T1000 (cell line): Measurements from ENCODE around the gene NLRP3.
A peak's percentile ranks its signal among the peaks of the same experiment; 100 is the strongest.
"Not testable (repeated sequence)": the region's sequence is repeated elsewhere in the genome, so short reads cannot be mapped to it uniquely, and the experiment has no call there.

Source experiments
- DNase-seq: peaks from one replicate; lab custom pipeline; 2025; ENCODE audit warnings: mixed read lengths; lab: John Stamatoyannopoulos, UW

NLRP3 gene

DNA sequence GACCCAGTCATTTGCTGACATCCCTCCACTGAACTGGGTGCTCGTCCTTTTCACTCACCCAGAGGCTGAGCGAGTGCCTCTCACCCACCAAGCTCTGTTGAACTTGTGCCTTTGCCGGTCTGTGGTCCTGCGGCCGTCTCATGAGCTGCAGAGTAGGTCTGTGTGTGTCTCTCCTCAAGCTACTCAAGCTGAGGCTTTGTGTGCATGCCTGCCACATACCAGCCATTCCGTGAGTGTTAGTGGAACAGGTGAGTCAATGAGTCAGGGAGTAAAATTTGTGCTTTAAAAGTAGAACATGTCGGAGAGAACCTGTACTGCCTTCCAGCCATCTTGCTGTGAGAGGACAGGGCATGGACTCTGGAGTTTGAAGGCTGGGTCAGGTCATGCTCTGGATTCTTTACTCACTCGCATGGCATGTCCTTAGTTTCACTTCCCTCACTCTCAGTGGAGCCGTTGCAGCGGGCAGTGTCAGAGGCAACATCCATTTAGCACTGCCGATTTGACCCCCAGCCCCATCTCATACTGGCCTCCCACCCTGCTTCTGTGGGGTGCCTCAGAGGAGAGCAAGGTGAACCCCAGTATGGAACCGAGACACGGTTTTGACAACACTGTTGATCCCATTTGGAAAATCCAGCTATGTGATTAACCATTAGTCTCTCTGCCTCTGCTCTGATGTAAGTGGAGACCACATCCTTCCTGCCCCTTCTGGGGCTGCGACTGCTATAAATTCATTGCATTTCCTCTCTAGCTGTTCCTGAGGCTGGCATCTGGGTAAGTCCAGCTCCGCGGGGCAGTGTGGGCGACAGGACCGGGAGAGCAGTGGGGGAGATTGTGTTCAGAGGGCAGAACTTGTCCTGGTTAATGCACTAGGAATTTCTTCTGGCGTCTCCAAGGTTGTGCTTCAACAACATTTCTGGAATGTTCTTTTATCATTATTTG lies at the start of gene NLRP3:
TSS of gene NLRP3 (plus strand) at position 751 of the 939 bp plus-strand sequence. CDS start 2,628 bp downstream, outside the sequence.
- DNase-seq: peak; percentile 34

DNA sequence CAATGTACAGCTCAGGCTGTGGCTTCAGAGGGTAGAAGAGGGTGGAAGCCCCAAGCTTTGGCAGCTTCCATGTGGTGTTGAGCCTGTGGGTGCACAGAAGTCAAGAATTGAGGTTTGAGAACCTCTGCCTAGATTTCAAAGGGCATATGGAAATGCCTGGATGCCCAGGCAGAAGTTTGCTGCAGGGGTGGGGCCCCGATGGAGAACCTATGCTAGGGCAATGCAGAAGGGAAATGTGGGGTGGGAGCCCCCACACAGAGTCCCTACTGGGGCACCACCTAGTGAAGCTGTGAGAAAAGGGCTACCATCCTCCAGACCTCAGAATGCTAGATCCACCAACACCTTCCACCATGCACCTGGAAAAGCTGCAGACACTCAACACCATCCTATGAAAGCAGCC lies 49.6 kb upstream of the NLRP3 start:
- not testable (repeated sequence) for DNase-seq

DNA sequence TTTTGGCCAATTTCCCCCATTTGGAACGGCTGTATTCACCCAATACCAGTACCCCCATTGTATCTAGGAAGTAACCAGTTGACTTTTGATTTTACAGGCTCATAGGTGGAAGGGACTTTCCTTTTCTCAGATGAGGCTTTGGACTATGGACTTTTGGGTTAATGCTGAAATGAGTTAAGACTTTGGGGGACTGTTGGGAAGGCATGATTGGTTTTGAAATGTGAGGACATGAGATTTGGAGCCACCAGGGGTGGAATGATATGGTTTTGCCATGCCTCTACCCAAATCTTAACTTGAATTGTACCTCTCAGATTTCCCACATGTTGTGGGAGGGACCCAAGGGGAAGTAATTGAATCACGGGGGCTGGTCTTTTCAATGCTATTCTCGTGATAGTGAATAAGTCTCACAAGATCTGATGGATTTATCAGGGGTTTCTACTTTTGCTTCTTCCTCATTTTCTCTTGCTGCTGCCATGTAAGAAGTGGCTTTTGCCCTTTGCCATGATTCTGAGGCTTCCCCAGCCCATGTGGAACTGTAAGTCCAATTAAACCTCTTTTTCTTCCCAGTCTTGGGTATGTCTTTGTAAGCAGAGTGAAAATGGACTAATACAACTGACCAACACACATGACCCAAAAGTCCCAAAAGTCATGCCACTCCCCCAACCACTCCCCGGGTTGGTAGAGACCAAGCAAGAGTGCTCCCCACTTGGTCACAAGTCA lies 48.9 kb upstream of the NLRP3 start:
- DNase-seq: no peak

DNA sequence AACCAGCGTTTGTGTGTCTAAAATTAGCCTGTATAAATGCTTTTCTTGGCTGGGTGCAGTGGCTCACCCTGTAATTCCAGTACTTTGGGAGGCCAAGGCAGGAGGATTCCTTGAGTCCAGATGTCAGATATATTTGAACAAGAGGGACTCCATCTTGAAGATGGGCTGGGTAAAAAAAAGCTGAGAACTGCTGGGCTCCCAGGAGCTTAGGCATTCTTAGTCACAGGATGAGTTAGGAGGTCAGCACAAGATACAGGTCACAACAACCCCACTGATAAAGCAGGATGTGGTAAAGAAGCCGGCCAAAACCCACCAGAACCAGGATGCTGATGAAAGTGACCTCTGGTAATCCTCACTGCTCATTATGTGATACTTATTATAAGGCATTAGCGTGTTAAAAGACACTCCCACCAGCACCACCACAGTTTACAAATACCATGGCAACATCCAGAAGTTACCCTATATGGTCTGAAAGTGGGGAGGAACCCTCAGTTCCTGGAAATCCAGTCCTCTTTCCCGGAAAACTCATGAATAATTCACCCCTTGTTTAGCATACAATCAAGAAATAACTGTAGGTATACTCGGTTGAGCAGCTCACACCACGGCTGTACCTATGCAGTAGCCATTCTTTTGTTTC lies 48.1 kb upstream of the NLRP3 start:
- no peak for DNase-seq

DNA sequence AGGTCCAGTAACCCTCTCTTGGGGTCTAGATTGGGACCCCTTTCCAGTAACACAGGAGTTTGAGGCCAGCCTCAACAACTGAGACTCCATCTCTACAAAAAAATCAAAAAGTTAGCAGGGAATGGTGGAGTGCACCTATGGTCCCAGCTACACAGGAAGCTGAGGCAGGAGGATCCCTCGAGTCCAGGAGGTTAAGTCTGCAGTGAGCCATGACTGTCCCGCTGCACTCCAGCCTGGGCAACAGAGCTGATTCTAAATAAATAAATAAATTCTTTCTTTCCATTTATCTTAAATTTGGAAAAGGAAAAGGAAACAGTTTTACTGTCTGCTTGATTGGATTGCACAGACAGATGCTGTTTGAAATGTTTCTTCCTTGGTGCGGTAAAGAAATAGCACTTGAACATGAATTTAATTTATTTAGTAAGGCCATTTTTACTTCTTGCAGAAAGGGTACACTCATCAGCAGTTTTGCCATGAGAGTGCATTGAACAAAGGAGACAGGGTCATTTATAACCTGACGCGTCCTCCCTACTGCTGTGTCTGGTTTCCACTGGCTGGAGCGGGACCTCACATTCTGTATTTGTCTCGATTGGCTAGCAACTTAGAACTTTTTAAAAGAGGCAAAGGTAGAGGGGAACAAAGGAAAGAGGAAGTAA lies 47.4 kb upstream of the NLRP3 start:
- DNase-seq: no peak

DNA sequence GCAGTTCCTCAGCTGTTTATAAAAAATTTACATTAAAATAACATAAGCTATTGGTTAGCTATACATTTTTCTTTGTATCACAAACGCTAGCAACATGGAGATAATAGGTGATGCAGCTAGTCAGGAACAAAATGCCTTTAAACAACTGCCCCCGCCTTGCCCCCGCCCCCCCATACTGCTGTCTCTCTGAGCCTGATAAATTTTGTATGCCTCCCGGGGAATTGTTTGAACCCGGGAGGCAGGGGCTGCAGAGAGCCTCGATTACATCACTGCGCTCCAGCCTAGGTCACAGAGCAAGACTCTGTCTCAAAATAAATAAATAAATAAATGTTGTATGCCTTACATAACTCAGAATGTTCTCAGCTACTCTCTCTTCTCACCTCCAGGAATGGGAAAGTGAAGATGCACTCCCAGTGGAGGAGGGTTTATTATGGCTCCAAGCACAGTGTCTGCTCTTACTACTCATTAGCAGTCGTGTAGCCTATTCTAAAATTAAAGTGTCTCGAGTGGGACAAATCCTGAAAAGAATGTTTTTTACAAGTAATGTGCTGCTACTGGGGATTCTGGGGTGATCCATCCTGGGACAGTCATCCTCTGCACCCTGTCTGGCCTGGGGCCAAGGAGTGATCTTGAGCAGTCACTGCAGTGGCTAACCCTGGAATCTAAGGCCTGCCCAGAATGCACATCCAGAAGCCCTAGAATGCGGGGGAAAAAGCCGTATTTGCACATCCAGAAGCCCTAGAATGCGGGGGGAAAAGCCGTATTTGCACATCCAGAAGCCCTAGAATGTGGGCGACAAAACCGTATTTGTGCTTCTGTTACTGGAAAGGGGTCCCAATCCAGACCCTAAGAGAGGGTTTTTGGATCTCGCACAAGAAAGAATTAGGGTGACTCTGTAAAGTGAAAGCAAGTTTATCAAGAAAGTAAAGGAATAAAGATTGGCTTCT lies 44.9 kb upstream of the NLRP3 start:
- DNase-seq: no peak

DNA sequence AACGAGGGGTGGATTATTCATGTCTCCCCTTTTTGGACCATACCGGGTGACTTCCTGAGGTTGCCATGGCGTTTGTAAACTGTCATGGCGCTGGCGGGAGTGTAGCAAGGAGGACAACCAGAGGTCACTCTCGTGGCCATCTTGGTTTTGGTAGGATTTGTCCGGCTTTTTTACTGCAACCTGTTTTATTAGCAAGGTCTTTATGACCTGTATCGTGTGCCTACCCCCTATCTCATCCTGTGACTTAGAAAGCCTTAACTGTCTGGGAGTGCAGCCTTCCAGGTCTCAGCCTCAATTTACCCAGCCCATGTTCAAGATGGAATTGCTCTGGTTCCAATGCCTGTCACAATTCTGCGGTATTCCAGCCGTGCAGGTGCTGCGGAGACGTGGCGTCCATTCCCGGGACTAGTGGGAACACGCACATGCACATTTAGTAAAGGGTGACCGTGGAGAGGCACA lies 44.1 kb upstream of the NLRP3 start:
- DNase-seq: no peak

DNA sequence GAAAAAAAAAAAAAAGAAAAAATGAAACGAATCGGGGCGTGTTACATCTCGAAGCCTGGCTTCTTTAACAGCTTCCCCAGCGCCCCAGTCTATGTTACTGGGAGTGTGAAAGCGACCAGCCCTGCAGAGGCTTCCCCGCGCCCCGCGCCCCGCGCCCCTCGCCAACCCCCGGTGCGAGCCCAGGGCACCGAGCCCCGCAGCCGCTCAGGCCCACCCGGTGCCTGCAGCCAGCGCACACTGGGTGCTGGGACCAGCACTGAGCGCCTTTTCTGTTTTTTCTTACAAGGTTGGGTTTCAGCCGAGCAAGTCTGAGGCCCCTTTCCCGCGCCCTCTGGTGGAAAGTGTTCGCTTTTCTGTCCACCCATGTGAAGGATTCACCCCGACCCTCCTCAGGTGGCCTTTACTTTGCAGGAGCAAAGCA lies 42.2 kb upstream of the NLRP3 start:
- DNase-seq: no peak

DNA sequence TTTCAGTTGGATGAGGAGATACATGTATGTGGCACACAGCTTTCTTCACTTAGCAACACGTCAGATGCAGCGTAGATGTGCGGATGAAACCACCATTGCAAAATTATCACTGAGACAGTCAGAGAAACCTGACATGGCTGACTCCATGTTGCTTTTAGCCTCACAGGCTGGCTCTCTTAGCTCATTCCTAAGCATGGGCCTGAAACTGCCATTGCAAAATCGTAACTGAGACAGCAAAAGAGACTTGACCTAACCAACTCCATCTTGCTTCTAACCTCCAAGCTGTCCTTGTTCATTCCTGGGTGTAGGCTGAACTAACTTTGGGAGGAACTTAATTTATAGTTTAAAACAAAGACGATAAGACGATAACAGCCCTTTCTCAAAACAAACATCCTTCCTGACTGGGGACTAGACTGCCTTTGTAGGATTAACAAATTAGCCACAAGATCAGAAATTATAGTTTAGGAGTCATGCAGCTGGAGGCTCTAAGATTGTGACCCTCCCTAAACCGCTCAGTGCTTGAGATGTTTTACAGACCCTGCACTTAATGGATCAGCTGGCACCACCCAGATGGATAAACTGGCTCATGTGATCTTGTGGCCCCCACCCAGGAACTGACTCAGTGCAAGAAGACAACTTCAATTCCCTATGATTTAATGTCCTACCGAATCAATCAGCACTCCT lies 41.2 kb upstream of the NLRP3 start:
- DNase-seq: not testable (repeated sequence)

DNA sequence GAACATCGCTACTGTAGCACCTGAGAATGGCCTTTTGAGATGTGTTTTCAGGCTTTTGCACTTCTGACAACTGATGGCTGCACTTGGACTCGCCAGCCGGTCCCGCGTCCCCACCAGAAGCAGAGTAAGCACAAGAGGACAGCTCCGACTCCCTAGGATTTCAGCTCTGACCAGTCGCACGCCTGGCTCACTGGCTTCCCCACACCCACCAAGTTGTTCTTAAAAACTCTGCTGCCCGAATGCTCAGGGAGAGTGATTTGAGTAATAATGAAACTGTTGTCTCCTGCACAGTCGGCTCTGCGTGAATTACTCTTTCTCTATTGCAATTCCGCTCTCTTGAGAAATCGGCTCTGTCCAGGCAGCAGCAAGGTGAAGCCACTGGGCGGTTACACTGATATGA lies 40.2 kb upstream of the NLRP3 start:
- no peak for DNase-seq

DNA sequence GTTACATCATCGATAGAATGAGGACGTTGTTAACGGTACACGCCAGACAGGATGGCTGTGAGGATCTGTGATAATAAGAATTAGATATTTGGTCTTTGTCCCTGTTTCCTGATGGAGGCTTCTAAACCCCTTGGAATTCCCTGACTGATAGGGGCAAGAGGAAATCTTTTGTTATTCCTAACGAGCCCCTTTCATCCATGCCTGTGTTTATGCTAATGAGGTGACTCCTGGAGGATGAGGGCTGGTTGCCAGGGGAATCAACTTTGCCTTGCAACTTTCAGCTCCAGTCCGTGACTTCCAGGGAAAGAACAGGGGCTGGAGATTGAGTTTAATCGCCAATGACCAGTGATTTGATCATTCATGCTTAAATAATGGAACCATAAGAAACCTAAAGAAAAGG lies 39.3 kb upstream of the NLRP3 start:
- DNase-seq: no peak

DNA sequence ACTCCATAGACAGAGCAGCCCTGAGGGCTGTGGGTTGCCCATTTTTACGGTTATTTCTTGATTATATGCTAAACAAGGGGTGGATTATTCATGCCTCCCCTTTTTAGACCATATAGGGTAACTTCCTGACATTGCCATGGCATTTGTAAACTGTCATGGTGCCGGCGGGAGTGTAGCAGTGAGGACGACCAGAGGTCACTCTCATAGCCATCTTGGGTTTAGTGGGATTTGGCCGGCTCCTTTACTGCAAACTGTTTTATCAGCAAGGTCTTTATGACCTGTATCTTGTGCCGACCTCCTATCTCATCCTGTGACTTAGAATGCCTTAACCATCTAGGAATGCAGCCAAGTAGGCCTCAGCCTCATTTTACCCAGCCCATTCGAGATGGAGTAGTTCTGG lies 38.3 kb upstream of the NLRP3 start:
- not testable (repeated sequence) for DNase-seq

DNA sequence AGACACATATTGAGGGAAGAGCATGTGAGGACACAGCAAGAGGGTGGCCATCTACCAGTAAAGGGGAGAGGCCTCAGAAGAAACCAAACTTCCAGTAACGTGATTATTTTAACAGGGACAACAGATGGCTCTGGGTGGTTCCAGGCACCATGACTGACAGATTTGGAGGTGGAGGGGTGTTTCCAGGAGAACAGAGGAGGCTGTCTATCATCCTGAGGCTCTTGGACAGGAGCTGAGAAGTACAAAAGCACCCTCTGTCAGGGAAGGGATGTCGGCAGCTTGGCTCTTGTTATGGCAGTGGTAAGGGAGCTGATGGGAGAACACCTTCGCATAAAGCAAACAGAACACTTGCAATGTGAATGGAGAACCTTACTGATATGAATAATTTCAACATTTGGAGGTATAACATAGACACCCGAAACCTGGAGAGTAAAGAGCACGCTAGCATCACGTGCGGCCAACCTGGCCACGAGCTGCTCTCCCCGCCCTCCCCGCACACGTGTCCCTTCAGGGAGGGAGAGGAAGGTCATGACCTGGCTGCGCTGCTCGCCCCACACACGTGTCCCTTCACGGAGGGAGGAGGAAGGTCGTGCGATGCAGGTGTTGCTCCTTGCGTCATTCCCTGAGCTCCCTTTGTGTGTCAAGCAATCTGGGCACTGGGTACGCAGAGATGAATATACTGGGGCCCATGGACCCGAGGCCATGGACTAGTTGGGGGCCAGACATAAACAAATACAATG lies 37.5 kb upstream of the NLRP3 start:
- no peak for DNase-seq

DNA sequence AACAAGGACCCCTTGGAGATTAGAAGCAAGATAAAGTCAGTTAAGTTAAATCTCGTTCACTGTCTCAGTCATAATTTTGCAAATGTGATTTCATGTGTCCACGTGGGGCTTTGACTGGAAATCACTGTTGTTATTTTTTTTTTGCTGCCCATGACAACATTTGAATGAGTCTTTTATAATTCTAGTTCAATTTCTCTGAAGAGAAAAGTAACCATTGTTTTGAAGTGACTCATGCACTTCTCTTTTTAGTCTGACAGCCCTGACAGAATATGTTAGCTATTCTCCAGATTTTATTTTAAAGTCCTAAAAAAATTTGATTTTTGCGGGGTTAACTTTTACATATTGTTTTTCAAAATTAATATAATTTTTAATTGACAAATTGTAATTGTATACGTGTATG lies 30.7 kb upstream of the NLRP3 start:
- no peak for DNase-seq

DNA sequence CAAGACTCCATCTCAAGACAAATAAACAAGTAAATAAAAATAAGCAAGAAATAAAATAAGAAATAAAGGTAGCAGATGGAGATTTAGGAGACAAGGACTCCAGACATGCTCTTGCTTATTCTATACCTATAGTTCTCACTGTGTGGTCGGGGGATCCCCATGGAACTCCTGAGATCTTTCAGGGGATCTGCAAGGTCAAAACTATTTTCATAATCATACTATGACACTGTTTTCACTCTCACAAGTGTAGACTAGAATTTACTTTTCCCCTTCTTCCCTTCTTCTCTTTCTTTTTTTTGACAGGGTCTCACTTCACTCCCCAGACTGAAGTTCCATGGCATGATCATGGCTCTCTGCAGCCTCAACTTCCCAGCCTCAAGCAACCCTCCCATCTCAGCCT lies 29.8 kb upstream of the NLRP3 start:
- DNase-seq: no peak

DNA sequence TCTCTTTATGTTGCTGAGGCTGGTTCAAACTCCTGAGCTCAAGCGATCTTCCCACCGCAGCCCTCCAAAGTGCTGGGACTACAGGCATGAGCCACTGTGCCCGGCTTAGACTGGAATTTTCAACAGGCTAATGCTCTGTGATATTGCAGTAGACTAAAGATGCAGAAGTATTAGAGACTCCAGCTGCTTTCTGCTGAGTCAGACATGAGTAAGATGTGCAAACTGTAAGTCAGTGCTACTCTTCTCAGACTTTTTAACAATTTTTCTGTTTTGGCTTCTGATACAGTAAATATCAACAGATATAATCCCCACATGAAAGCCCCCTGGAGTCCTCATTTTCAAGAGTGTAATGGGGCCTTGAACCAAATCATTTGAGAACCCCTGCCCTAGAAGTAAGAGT lies 29.3 kb upstream of the NLRP3 start:
- DNase-seq: no peak

DNA sequence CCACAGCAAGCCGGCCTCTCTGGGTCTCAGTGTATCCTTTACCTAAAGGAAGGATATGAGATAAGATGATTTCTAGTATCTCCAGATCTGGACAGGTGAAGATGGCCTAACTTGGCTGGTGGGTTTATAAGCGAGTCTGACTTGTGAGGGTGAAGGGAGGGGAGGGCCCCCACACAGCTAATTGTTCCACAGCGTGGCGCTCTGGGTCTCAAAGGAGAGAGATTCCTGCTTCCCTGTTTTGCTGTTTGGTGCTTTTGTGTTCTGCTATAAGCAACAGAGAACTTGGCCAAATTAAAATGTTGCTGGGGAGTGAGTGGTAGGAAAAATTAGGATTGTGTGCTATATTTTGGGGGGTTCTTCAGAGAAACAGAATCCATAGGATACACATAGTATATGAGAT lies 28.9 kb upstream of the NLRP3 start:
- DNase-seq: no peak

DNA sequence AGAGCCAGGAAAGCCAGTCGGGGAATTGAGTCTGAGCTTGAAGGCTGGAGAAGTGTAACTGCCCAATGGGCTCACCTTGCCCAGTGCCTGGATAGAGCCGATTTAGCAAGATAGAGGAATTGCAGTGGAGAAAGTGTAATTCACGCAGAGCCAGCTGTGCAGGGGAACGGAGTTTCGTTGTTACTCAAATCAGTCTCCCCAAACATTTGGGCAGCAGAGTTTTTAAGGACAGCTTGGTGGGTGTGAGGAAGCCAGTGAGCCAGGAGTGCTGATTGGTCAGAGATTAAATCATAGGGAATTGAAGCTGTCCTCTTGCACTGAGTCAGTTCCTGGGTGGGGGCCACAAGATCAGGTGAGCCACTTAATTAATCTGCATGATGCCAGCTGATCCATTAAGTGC lies 28.4 kb upstream of the NLRP3 start:
- no peak for DNase-seq

DNA sequence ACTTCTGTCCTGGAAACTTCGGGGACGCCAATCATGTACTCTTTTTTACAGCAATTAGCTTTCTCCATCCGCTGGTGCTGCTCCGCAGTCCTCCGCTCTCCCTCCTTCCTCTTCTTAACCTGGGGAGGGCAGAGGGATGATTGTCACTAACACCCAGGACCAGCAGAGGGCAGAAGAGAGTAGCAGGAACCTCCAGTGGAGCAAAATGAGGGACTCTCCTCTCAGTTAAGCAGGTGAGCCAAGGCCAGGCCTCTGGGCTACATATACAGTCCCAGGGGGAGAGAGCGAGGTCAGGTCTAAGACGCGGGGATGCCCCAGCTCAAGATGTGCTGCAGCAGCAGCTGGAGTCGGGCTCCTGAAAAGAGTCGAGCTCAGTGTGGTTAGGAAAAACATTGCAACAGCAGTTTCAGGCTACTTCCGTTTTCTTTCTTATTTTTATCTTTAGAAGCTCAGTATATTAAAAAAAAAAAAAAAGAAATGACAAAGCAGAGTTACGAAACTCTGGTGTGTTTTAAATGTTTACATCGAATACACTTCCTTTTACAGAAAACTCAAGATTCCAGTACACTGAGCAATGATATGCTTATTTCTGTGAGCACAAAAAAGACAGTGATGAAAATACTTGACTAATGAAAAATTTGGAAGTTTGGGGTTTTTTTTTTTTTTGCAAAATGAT lies 25.7 kb upstream of the NLRP3 start:
- peak; percentile 46 for DNase-seq
